Measurements from ENCODE around the gene VWA2.

Gene VWA2

GRCh38 chr10:114311023-114311422, 72.0 kb downstream of the VWA2 start:
- no peak for TF ChIP-seq CTCF (IDR thresholded peaks at IDR 0.05; ENCODE audit: low read depth, low read length, missing control alignments)
- no peak for DNase-seq (ENCODE audit: low read depth)
- H3K4me3 ChIP-seq (ENCODE audit: low read depth, low read length), result no peak overlapping the region

- no peak for DNase-seq (ENCODE audit: low read depth)
- no peak overlapping the region for H3K4me3 ChIP-seq (ENCODE audit: low read depth, low read length)
- TF ChIP-seq CTCF (IDR thresholded peaks at IDR 0.05; ENCODE audit: low read depth, low read length, missing control alignments), result no peak
Observed at GRCh38 chr10:114311496-114312209, 72.6 kb downstream of the VWA2 start.

GRCh38 chr10:114313139-114313538, 74.1 kb downstream of the VWA2 start:
- TF ChIP-seq CTCF (IDR thresholded peaks at IDR 0.05; ENCODE audit: low read depth, low read length, missing control alignments), result no peak
- DNase-seq (ENCODE audit: low read depth), result no peak
- no peak overlapping the region for H3K4me3 ChIP-seq (ENCODE audit: low read depth, low read length)

- DNase-seq (ENCODE audit: low read depth), result no peak
- TF ChIP-seq CTCF (IDR thresholded peaks at IDR 0.05; ENCODE audit: low read depth, low read length, missing control alignments), result no peak
- no peak overlapping the region for H3K4me3 ChIP-seq (ENCODE audit: low read depth, low read length)
Observed at GRCh38 chr10:114313866-114314265, 74.8 kb downstream of the VWA2 start.

- DNase-seq (ENCODE audit: low read depth), result no peak
- no peak for TF ChIP-seq CTCF (IDR thresholded peaks at IDR 0.05; ENCODE audit: low read depth, low read length, missing control alignments)
- no peak overlapping the region for H3K4me3 ChIP-seq (ENCODE audit: low read depth, low read length)
Observed at GRCh38 chr10:114315566-114316420, 76.7 kb downstream of the VWA2 start.

GRCh38 chr10:114316744-114317143, 77.7 kb downstream of the VWA2 start:
- no peak for TF ChIP-seq CTCF (IDR thresholded peaks at IDR 0.05; ENCODE audit: low read depth, low read length, missing control alignments)
- H3K4me3 ChIP-seq (ENCODE audit: low read depth, low read length), result no peak overlapping the region
- no peak for DNase-seq (ENCODE audit: low read depth)

Data from GM12864 (cell line).